ENCODE measurements around the gene SCGB2A2.
A peak's percentile ranks its signal among the peaks of the same experiment; 100 is the strongest.

SCGB2A2 gene

DNA sequence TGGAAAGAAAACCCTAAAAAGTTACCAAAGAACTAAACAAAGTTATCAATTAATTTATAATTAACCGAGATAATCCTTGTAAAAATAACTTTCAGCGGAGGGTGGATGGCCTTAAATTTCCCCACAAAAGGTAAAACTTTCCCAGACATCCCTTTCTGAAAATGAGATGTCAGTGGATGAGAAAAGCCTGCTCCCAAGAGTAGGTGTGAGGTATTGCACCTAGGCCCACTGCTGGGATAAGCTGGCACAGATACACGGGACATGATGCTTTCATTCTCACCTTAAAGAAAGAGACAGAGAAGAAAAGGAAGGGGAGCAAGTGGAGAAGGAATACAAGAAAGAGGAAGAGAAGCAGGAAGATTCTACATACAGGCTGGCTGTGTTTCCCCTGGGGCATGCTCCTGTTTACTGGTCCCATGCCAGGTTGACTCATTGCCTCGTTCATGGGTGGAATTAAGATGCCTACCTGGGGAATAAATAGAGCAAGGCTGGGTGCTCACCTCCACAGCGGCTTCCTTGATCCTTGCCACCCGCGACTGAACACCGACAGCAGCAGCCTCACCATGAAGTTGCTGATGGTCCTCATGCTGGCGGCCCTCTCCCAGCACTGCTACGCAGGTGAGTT, at the start of gene SCGB2A2:
Gene SCGB2A2, plus strand, starts transcription at position 505 of the 625 bp plus-strand sequence. Its CDS starts 59 bp downstream, at position 564.
- TF ChIP-seq, protein P1, sequence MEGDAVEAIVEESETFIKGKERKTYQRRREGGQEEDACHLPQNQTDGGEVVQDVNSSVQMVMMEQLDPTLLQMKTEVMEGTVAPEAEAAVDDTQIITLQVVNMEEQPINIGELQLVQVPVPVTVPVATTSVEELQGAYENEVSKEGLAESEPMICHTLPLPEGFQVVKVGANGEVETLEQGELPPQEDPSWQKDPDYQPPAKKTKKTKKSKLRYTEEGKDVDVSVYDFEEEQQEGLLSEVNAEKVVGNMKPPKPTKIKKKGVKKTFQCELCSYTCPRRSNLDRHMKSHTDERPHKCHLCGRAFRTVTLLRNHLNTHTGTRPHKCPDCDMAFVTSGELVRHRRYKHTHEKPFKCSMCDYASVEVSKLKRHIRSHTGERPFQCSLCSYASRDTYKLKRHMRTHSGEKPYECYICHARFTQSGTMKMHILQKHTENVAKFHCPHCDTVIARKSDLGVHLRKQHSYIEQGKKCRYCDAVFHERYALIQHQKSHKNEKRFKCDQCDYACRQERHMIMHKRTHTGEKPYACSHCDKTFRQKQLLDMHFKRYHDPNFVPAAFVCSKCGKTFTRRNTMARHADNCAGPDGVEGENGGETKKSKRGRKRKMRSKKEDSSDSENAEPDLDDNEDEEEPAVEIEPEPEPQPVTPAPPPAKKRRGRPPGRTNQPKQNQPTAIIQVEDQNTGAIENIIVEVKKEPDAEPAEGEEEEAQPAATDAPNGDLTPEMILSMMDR (IDR thresholded peaks at IDR 0.05; ENCODE audit: low read depth, low read length): no peak
- DNase-seq (ENCODE audit: low read depth, low spot score): no peak
- in situ Hi-C loops (cut with HindIII; ENCODE audit: low sequenced_read_pairs): no loop called here

DNA sequence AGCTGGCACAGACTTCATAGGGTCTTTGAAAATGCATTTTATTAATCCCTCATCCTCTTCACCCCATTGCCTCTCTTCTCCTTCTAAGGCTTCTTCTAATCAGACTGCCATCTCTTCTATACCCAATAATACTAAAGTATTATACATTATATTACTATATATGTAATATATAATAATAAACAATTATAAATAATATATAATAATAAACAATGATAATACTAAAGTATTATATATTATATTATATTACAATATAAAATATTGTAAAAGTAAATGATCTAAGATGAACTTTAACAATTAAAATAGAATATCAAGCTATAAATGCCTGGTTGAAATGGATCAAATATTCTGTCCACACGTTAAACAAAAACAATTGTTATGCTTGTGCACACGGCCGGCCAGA, 48.5 kb upstream of the SCGB2A2 start:
- TF ChIP-seq, protein P1 (IDR thresholded peaks at IDR 0.05; ENCODE audit: low read depth, low read length): no peak
- DNase-seq (ENCODE audit: low read depth, low spot score): no peak
- in situ Hi-C loops (cut with HindIII; ENCODE audit: low sequenced_read_pairs): no loop called here
- no peak overlapping the region for H3K4me3 ChIP-seq (ENCODE audit: low read depth, low read length)

More for the DNA sequence above, at the start of gene SCGB2A2:
- no peak within 1 kb of the TSS for H3K4me3 ChIP-seq (ENCODE audit: low read depth, low read length)

DNA sequence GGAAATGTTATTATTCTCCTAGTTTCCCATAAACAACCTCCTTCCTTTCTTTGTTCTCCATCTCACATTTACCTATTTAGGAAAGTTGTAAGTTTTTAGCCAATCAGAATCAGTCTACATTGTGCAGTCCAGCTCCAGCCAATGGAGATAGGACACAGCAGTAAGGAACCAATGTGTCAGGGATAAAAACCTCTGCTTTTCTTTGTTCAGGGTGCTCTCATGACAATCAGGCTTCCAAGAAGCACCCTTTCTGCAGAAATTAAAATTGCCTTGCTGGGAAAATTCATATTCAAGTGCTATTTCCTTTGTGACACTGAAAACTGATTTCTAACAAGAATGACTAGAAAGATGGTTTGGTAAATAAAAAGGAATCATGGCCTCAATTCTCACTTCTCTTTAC, 46.9 kb upstream of the SCGB2A2 start:
- no peak overlapping the region for H3K4me3 ChIP-seq (ENCODE audit: low read depth, low read length)
- in situ Hi-C loops (cut with HindIII; ENCODE audit: low sequenced_read_pairs): no loop called here
- TF ChIP-seq, protein P1 (IDR thresholded peaks at IDR 0.05; ENCODE audit: low read depth, low read length): no peak
- peak; percentile 24 for DNase-seq (ENCODE audit: low read depth, low spot score)

DNA sequence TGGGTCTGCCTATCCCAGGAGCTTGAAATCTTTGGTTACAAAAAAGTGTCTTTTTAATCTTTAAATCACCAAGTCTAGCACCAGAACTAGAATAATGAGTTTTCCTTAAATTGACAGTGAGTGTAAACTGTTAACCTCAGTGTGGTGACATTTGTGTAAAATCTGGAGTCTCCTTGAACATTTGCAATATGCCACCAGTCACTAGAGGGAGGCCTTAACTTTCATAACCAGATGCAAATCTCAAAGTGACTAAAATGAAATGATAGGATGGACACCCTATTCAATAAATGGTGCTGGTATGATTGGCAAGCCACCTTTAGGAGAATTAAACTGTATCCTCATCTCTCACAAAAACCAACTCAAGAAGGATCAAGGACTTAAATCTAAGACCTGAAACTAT, 36.2 kb upstream of the SCGB2A2 start:
- H3K4me3 ChIP-seq (ENCODE audit: low read depth, low read length): no peak overlapping the region
- no peak for DNase-seq (ENCODE audit: low read depth, low spot score)
- TF ChIP-seq, protein P1 (IDR thresholded peaks at IDR 0.05; ENCODE audit: low read depth, low read length): no peak
- in situ Hi-C loops (cut with HindIII; ENCODE audit: low sequenced_read_pairs): no loop called here

DNA sequence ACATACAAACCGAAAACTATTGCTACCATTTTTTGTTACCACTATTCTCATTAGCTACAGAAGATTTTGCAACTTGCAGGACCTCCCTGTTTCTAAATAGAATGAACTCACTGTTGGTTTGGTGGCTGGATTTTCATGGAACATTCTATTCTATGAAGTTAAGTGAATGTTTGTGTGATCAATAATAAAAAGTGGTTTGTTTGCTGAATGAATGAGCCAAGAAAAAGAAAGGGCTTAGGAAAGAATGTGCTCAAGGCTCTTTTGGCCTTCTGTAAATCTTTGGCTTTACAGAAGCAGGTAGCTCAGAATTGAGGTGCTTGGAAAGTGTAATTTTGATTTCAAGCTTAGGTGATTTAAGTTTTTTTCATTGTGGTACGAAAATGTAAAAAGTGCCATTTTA, 33.8 kb upstream of the SCGB2A2 start:
- TF ChIP-seq, protein P1 (IDR thresholded peaks at IDR 0.05; ENCODE audit: low read depth, low read length): no peak
- no peak overlapping the region for H3K4me3 ChIP-seq (ENCODE audit: low read depth, low read length)
- in situ Hi-C loops (cut with HindIII; ENCODE audit: low sequenced_read_pairs): no loop called here
- DNase-seq (ENCODE audit: low read depth, low spot score): no peak

DNA sequence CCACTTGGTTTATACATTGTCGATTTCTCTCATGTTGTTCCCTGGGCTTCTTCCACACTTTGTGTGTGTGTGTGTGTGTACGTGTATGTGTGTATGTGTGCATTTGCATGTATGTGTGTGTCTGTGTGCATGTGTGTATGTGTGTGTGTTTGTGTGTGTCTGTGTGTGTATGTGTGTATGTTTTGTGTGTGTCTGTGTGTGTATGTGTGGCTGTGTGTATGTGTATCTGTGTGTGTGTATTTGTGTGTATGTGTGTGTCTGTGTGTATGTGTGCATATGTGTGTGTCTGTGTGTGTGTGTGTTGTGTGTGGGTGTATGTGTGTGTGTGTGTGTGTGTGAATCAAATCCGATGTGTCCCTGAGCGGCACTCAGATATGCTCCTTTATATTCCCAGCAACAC, 32.5 kb upstream of the SCGB2A2 start:
- in situ Hi-C loops (cut with HindIII; ENCODE audit: low sequenced_read_pairs): no loop called here
- TF ChIP-seq, protein P1 (IDR thresholded peaks at IDR 0.05; ENCODE audit: low read depth, low read length): no peak
- H3K4me3 ChIP-seq (ENCODE audit: low read depth, low read length): no peak overlapping the region
- no peak for DNase-seq (ENCODE audit: low read depth, low spot score)
